H1 (cell line): ENCODE results near the gene NOC4L. TPM values are rescaled to one million over a fixed set of nuclear protein-coding genes. Genes with fewer than 3 reads are reported as not detected.

Experiments
- CHD1 ChIP-seq: IDR thresholded peaks from 2 replicates; pipeline ENCODE4 v1.6.1; 2012; ENCODE audit warnings: low read depth, low read length, improper control_type of control experiment
- KDM5A ChIP-seq: fragments of 200-600 bp; IDR thresholded peaks from 2 replicates; pipeline ENCODE4 v1.7.1; 2012; ENCODE audit warnings: mild to moderate bottlenecking, low read length, inconsistent platforms, mixed read lengths
- polyA plus RNA-seq, 7 experiments: library from polyadenylated mRNA; depleted of rRNA in 3 of 7; stranded (reverse) in 5 of 7; unstranded in 2 of 7; fragments of >200 nt in 5 of 7; fragments of 200-250 nt in 2 of 7; gene quantifications; 1 replicate in 5 of 7; 2 replicates in 1 of 7; 4 replicates in 1 of 7; pipeline versions ENCODE4 v1.2.1 to v1.2.3, GENCODE V29; 2011 to 2013; ENCODE audit warnings: missing spikeins in 2 of 7, mixed read lengths in 2 of 7
- total RNA-seq: library from RNA; stranded (reverse); fragmentation: NEBNext Ultra II Directional; extraction: Animal tissue kit (Norgen Biotek cat#: 25700); gene quantifications from 2 replicates; pipeline ENCODE4 v1.2.1, GENCODE V29; 2021

The NOC4L gene
- total and polyA plus RNA-seq, 2 of the 8 experiments (the other 6 are each of a cell fraction or from before 2014, with no cell fraction given), result 26.8 to 40.3 TPM

GRCh38 chr12:132123970-132124765 lies 20.1 kb upstream of the NOC4L start (continued):
- TF ChIP-seq KDM5A (no peak), CHD1 (no peak)
